Measurements from ENCODE around the gene POTED.
"Not testable (repeated sequence)": the region's sequence is repeated elsewhere in the genome, so short reads cannot be mapped to it uniquely, and the experiment has no call there.

The POTED gene

DNA sequence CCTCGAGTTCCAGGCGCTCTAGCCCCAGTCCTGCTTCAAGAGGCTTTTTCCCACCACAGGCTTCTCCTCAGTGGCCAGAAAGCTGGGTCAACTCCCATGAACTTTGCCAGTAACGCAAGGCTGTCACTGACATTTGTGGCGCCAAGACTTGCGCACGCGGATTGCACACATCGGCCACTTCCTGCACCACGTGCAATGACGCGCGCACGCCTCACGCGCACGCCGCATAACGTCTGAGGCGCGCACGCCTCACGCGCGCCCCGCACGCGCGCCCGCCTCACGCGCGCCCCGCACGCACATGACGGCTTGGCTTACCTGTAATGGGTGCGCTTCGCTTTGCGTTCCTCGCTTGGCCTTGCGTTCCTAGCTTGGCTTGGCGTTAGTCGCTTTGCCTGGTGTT is at the start of gene POTED:
TSS of gene POTED (plus strand) at position 301 of the 400 bp plus-strand sequence. CDS start 452 bp downstream, outside the sequence.
- not testable (repeated sequence) for H3K4me3 ChIP-seq (ENCODE audit: low read depth, low read length); H3K4me1 ChIP-seq (ENCODE audit: control insufficient read depth, insufficient read depth, low read length); H3K9me3 ChIP-seq (ENCODE audit: control insufficient read depth, insufficient read depth, low read length); H3K27me3 ChIP-seq (ENCODE audit: control insufficient read depth, insufficient read depth, low read length); H3K9ac ChIP-seq (ENCODE audit: low read depth, low read length); H3K36me3 ChIP-seq (ENCODE audit: control insufficient read depth, insufficient read depth, low read length)

DNA sequence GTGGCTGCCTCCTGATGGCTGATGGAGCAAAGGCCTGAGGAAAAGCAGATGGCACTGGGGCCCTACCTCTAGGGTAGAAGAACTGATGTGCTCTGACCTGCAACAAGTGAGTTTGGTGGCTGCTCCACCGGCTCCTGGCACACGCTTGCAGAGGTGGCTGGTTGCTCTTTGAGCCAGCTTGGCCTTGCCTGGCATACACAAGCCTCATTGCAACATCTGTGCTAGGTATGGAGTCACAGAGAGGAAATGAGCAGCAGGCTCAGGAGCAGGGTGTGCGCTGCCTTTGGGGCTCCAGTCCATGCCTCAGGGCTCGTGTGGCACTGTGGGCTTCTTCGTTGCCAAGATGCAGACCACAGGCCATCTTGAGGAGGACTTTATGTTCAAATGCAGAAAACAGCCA is 40.5 kb downstream of the POTED start:
- not testable (repeated sequence) for H3K9ac ChIP-seq (ENCODE audit: low read depth, low read length); H3K4me3 ChIP-seq (ENCODE audit: low read depth, low read length); H3K4me1 ChIP-seq (ENCODE audit: control insufficient read depth, insufficient read depth, low read length); H3K36me3 ChIP-seq (ENCODE audit: control insufficient read depth, insufficient read depth, low read length); H3K9me3 ChIP-seq (ENCODE audit: control insufficient read depth, insufficient read depth, low read length); H3K27me3 ChIP-seq (ENCODE audit: control insufficient read depth, insufficient read depth, low read length)

DNA sequence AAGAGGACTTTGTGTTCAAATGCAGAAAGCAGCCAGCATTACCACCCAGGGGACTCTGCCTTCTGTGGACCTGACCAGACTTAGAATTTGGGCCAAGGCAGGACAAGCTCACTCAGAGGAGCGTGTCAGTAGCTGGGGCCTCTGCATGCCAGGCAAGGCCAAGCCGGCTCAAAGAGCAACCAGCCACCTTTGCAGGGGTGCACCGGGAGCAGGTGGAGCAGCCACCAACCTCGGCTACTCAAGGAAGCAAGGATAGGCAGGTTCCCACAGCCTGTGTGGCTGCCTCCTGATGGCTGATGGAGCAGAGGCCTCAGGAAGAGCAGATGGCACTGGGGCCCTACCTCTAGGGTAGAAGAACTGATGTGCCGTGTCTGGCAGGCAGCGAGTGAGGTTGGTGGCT is 42.2 kb downstream of the POTED start:
- not testable (repeated sequence) for H3K36me3 ChIP-seq (ENCODE audit: control insufficient read depth, insufficient read depth, low read length); H3K4me1 ChIP-seq (ENCODE audit: control insufficient read depth, insufficient read depth, low read length); H3K4me3 ChIP-seq (ENCODE audit: low read depth, low read length); H3K9ac ChIP-seq (ENCODE audit: low read depth, low read length); H3K27me3 ChIP-seq (ENCODE audit: control insufficient read depth, insufficient read depth, low read length); H3K9me3 ChIP-seq (ENCODE audit: control insufficient read depth, insufficient read depth, low read length)
